ENCODE measurements around the gene NRXN3.

Gene NRXN3

GRCh38 chr14:78240567-78240966 is 70.4 kb downstream of the NRXN3 start:
- CTCF ChIA-PET: no interaction called here

GRCh38 chr14:78242086-78242485 is 71.9 kb downstream of the NRXN3 start:
- H3K36me3 ChIP-seq (ENCODE audit: control insufficient read depth in 2 of 2, insufficient read depth in 1 of 2, low read length in 2 of 2): no peaks in the 10 kb centered on the region
- CTCF ChIA-PET: interaction anchor here (0.9 kb wide), 1 partner anchor 220 kb away, joined by 3 read pairs; no protein-coding TSS in a partner anchor
- H3K4me3 ChIP-seq (ENCODE audit: low read depth, low read length): no peak overlapping the region
- TF ChIP-seq ZNF645 (tag by site-specific recombination; IDR thresholded peaks at IDR 0.05) (no peak), KLF1 (tag by site-specific recombination; IDR thresholded peaks at IDR 0.05) (no peak), ZNF529 (tag by site-specific recombination; IDR thresholded peaks at IDR 0.05; ENCODE audit: insufficient replicate concordance) (no peak), YY1 (tag by site-specific recombination; IDR thresholded peaks at IDR 0.05) (no peak), ZNF174 (tag by site-specific recombination; IDR thresholded peaks at IDR 0.05) (no peak), ZSCAN18 (tag by site-specific recombination; IDR thresholded peaks at IDR 0.05) (no peak), ZNF600 (tag by site-specific recombination; IDR thresholded peaks at IDR 0.05) (no peak), ZNF157 (tag by site-specific recombination; IDR thresholded peaks at IDR 0.05) (no peak), ZNF221 (tag by site-specific recombination; IDR thresholded peaks at IDR 0.05; ENCODE audit: borderline replicate concordance) (no peak)
- H3K4me1 ChIP-seq (ENCODE audit: control insufficient read depth, insufficient read depth, low read length): no peaks in the 10 kb centered on the region
- no peak overlapping the region for H3K27ac ChIP-seq (ENCODE audit: extremely low read depth, low read depth, low read length)
- H3K9me3 ChIP-seq (ENCODE audit: control insufficient read depth, insufficient read depth, low read depth, low read length): no peaks in the 10 kb centered on the region
- POLR2A ChIA-PET: no interaction called here

More at GRCh38 chr14:78240567-78240966, 70.4 kb downstream of the NRXN3 start:
- Histone ChIP-seq H3K36me3 (ENCODE audit: control insufficient read depth in 2 of 2, insufficient read depth in 1 of 2, low read length in 2 of 2) (no peaks in the 10 kb centered on the region), H3K27ac (ENCODE audit: extremely low read depth, low read depth, low read length) (no peak overlapping the region), H3K9me3 (ENCODE audit: control insufficient read depth, insufficient read depth, low read depth, low read length) (no peaks in the 10 kb centered on the region), H3K4me1 (ENCODE audit: control insufficient read depth, insufficient read depth, low read length) (no peaks in the 10 kb centered on the region), H3K4me3 (ENCODE audit: low read depth, low read length) (no peak overlapping the region)
- TF ChIP-seq ZNF701 (tag by site-specific recombination; IDR thresholded peaks at IDR 0.05) (no peak), ZNF202 (tag by site-specific recombination; IDR thresholded peaks at IDR 0.05; ENCODE audit: borderline replicate concordance) (no peak), KLF10 (tag by site-specific recombination; IDR thresholded peaks at IDR 0.05) (no peak), BCL6B (tag by site-specific recombination; IDR thresholded peaks at IDR 0.05) (no peak), ZNF121 (tag by site-specific recombination; IDR thresholded peaks at IDR 0.05) (no peak), HOXD13 (CRISPR knock-in tag; IDR thresholded peaks at IDR 0.05; ENCODE audit: borderline replicate concordance) (no peak), PRDM1 (tag by site-specific recombination; IDR thresholded peaks at IDR 0.05) (no peak), ZNF571 (tag by site-specific recombination; IDR thresholded peaks at IDR 0.05) (no peak), OVOL3 (tag by site-specific recombination; IDR thresholded peaks at IDR 0.05) (no peak), ZNF302 (tag by site-specific recombination; IDR thresholded peaks at IDR 0.05; ENCODE audit: low read depth) (no peak), ZSCAN5A (tag by site-specific recombination; IDR thresholded peaks at IDR 0.05) (no peak), ZNF26 (tag by site-specific recombination; IDR thresholded peaks at IDR 0.05) (no peak), ZNF785 (tag by site-specific recombination; IDR thresholded peaks at IDR 0.05) (no peak)
- POLR2A ChIA-PET: no interaction called here
